Fibroblast of skin of right biceps (primary cell): ENCODE data around the gene RELB.
"Not testable (repeated sequence)": the region's sequence is repeated elsewhere in the genome, so short reads cannot be mapped to it uniquely, and the experiment has no call there.

Source experiments
- DNase-seq: peaks from one replicate; pipeline ENCODE4 v3.0.0-alpha.2; 2013

RELB gene, protein sequence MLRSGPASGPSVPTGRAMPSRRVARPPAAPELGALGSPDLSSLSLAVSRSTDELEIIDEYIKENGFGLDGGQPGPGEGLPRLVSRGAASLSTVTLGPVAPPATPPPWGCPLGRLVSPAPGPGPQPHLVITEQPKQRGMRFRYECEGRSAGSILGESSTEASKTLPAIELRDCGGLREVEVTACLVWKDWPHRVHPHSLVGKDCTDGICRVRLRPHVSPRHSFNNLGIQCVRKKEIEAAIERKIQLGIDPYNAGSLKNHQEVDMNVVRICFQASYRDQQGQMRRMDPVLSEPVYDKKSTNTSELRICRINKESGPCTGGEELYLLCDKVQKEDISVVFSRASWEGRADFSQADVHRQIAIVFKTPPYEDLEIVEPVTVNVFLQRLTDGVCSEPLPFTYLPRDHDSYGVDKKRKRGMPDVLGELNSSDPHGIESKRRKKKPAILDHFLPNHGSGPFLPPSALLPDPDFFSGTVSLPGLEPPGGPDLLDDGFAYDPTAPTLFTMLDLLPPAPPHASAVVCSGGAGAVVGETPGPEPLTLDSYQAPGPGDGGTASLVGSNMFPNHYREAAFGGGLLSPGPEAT

DNA sequence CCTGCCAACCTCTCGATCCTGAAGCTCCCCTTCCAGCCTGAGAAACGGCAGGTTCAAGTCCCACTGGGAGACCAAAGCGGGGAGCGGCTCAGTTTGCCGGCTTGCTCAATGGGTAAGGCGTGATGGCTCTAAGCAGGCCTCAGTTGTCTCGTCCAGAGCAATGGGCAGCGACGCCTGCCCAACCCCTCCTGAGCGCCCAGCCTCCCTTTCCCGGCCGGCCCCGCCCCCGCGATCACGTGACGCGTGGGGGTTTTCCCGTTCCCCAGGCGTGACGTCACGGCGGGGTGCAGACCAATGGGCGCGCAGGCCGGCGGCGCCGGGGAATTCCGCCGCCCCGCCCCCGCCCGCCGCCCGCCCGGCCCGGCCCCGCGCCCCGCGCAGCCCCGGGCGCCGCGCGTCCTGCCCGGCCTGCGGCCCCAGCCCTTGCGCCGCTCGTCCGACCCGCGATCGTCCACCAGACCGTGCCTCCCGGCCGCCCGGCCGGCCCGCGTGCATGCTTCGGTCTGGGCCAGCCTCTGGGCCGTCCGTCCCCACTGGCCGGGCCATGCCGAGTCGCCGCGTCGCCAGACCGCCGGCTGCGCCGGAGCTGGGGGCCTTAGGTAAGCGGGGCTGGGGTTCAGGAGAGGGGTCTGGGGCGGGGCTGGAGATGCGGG, at the start of gene RELB:
Gene RELB (plus strand): TSS at position 378 of the 653 bp plus-strand sequence. CDS start 116 bp downstream, at position 494.
- peak; percentile 91 for DNase-seq

DNA sequence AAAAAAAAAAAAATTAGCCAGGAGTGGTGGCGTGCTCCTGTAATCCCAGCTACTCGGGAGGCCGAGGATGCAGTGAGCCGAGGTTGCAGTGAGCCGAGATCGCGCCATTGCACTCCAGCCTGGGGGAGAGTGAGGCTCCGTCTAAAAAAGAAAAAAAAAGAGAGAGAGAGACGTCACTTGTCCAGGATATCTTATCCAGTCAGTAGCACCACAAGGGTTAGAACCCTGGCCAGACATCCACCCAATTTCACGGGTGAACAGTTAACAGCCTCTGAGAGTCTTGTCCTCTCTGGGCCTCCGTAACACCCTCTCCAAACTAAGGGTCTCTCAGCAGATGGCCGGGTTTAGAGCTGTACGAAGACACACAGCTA, 47.0 kb upstream of the RELB start:
- DNase-seq, result no peak

DNA sequence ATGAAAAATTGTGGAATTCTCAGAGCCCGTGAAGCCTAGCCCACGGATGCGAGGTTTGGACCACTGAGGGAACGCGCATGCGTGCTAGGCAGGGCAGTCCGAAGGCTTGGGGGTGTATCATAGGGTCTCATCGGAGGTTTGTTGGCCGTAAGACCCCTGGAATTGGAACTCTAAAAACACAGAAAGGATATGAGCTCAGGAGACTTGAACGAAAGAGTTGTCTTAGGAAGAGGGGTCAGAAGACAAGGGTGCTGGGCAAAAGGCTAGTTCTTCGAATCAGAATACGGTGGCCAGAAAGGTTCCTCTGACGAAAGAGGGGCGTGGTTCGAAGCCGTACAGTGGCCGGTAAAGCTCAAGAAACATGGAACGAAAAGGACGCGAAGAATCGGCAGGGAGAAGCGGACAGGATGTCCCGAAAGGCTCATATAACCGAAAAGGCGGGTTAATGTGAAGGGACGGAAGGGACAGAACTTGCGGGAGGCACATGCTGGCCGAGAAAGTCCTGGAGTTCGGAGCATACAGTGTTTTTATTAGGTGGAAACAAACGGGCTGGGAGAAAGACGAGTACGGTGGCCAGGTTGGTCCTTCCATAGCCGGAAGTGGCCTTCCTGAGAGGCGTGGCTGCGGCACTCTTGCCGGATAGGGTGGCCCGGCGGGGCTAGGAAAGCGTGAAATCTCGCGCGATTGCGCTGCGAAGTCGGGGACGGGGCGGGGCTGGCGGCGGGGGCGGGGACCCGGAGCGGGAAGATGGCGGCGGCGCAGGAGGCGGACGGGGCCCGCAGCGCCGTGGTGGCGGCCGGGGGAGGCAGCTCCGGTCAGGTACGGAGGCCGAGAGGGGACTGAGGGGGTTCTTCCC, 46.4 kb upstream of the RELB start, which contains the start of gene CLPTM1:
Gene CLPTM1 (plus strand): TSS at position 732 of the 856 bp plus-strand sequence. CDS start 16 bp downstream, at position 748.
- DNase-seq, result peak; percentile 97

DNA sequence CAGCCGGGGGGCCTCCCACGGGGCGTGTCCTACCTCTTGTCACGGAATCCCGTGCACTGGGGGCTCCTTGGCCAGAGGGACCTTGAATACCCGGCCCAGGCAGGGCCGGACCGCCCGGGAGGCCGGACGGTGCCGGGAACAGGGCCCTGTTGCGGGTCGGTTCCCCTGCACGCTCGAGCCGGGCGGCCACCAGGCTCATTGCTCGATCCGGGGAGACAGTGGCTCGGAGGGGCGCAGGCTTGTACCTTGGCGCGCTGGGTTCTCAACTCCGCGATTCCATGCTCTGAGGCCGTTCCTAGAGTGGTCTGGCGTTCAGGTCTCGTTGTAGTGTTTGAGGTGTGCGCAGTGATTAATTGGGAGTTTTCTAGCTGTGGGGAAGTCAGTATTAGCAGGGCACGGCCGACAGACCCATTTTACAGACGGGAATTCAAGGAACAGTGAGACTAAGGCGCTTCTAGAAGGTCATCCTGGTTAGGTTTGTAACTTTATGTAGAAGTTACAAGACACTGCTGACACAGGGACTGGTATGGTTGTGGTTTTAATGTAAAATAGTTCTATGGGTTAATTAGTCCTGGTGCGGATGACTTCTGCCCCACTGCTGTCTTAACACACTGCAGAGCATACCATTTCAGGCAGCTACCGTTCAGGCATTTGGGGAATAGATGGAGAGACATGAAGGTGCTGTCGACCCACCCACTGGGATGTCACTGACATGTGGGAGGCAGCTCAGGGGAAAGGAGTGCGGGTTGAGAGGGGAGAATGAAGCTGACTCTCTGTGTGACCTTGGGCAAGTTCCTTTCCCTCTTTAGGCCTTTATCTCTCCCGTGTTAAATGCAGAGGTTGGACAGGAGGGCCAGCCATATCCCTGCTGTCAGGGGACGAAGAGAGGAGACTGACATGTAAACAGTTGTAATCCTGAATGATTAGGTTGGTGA, 45.5 kb upstream of the RELB start:
- DNase-seq, result no peak

DNA sequence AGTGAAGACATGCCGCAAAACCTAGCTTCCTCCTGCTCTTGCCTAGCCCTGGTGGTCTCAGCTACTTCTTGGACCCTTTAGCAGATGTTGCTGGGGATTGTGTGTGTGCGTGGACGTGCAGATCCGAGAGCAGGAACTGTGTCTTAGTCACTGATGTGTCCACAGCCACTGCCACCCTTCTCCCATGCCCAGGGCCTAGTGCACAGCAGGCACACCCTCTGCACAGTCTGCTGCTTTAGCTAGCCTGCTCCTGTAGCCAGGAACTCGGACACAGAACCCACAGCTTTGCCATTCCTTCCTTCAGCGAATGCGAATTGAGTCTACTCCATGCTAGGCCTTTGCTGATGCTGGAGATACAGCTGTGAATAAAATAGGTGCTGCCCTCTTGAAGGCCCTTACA, 43.7 kb upstream of the RELB start:
- DNase-seq, result no peak

DNA sequence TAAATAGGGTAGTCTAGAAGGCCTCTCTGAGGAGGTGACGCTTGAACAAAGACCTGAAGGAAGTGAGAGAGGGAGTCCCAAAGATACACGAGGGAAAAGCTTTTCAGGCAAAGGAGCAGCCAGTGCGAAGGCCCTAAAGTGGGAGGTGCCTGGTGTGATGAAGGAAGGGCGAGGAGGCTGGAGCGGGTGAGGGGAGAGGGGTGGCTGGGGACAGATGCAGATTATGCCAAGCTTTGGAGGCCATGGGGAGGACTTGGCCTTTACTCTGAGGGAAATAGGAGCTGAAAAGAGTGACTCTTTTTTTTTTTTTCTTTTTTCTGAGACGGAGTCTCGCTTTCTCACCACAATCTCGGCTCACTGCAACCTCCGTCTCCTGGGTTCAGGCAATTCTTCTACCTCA, 43.2 kb upstream of the RELB start:
- DNase-seq, result no peak

DNA sequence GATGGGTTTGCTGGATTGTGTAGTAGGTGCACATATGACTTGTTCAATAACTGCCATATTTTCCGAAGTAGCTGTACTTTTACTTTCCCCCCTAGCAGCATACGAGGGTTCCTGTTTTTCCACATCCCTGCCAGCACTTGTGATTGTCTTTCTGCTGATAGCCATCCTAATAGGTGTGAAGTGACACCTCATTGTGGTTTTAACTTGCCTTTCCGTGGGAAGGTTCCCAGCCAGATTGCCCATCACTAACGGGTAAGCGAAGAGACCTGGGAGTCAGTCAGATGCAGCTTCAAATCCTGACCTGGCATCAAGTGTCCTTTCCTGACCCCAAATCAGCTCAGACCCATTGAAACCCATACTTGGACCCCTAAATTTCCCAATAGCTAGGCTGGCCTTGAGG, 41.6 kb upstream of the RELB start:
- DNase-seq, result no peak

DNA sequence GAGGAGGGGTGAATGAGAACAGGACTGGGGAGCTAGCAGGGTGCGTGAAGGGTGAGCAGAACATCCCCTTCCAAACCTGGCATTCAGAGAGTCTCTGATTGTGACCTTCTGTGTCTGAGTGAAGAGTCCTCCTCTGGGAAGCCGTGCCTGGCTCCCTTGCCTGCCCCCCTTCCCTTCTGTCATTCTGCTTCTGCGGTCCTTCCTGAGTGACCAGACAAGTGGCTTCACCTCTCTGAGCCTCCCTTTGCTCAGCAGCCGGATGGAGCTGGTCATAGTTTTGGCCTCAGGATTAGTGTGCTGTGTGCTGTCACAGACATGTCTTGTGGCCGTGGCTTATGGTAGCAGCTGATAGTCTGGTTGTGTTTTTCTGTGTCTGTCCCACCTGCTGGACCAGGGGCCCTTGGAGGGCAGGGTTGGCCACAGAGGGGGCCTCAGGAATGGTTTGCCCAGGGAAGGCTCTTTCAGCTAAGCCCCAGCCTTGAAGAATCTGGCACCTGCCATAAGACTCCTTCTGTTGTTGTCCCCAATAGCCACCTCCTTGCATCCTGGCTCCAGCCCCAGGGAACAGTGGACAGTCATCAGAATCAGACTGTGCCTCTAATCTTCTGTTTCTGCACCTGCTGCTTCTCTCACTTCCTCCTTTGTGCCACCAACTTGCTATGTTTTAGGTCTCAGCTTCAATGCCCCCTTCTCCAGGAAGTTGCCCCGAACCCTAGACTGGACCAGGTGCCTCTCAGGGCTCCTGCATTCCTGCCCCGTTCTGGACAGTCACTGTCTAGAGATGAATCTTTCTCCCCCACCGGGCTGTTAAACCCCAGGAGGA, 40.1 kb upstream of the RELB start:
- no peak for DNase-seq

DNA sequence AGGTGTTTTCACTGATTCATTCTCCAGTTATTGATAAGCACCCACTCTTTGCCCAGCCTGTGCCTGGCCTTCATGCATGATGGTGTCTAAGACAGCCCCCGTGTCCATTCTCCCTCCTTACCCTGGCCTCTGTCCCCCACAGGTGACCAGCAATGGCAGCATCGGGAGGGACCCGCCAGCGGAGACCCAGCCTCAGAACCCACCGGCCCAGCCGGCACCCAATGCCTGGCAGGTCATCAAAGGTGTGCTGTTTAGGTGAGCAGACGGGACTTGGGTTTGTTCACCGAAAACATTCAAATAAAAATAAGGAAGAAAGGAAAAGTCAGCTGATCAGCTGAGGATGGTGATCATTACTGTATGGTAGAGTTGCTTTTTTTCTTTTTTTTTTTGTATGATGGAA, 39.4 kb upstream of the RELB start:
- no peak for DNase-seq

DNA sequence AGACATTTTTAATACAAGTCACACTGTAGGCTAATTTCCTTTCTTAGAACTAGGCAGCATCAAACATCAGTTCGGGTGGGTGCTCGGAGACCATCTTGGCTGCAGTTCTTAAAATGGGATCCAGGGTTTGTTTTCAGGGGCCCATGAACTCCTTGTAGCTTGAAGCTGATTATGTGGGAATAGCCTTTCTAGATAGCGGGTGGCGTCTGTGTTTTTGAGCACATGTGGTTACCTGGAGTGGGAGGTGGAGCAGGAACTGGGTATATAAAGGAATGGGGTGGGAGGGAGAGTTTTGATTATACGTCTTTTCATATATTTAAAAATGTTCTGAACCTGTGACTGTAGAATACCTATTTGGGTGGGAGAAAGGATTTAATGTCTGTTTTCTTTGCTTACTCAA, 33.1 kb upstream of the RELB start:
- DNase-seq, result no peak

DNA sequence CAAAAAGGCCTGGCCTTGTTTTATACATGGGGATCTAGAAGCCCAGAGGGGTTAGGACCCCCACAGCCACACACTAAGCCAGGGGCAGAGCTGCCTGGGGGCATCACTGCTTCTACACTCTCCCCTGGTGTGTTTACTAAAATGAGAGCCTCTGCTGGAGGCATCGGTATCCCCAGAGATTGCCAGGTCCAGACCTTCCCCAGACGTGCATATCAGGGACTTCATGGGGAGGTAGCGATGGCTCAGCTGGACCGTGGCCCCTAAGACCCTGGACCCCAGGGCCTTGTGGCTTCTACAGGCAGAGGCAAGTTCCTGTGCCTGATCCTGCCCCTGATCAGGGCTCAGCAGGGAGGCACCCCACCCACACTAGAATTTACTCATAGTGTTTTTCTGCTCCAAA, 32.6 kb upstream of the RELB start:
- DNase-seq, result no peak

DNA sequence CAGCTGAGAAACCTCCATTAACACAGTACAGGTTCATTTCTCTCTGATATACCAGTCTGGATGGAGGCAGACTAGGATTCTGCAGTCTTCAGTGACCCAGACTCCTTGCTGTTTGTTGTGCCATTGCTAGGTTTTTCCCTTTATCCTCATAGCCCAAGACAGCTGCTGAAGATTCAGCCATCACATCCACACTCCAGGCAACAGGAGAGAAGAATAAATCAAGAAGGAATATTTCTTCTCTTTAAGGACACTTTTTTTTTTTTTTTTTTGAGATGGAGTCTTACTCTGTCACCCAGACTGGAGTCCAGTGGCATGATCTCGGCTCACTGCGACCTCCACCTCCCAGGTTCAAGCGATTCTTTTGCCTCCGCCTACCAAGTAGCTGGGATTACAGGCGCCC, 31.8 kb upstream of the RELB start:
- DNase-seq, result no peak

DNA sequence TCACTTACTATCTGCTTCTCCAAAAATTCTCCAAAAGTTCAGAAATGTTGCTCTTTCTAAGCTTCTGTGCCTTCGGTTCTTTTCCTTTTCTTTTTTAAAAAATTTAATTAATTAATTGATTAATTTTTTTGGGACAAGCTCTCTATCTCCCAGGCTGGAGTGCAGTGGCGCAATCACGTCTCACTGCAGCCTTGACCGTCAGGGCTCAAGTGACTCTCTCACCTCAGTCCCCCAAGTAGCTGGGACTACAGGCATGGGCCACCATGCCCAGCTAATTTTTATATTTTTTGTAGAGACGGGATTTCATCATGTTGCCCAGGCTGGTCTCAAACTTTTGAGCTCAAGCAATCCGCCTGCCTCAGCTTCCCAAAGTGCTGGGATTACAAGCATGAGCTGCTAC, 29.8 kb upstream of the RELB start:
- DNase-seq, result not testable (repeated sequence)

DNA sequence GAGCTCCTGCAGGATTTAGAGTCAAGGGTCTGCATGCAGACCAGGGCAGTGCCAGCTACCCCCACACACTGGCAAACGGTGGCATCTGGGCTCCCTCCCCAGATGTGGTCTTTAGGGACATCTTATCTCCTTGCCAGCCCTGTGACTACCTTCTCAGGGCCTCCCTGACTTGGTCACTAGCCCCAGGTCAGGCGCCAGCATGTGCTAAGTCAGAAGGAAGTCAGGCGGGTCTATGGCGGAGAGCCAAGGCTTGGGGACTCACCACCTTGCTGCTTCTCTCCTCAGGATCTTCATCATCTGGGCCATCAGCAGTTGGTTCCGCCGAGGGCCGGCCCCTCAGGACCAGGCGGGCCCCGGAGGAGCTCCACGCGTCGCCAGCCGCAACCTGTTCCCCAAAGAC, 28.5 kb upstream of the RELB start:
- DNase-seq, result no peak

DNA sequence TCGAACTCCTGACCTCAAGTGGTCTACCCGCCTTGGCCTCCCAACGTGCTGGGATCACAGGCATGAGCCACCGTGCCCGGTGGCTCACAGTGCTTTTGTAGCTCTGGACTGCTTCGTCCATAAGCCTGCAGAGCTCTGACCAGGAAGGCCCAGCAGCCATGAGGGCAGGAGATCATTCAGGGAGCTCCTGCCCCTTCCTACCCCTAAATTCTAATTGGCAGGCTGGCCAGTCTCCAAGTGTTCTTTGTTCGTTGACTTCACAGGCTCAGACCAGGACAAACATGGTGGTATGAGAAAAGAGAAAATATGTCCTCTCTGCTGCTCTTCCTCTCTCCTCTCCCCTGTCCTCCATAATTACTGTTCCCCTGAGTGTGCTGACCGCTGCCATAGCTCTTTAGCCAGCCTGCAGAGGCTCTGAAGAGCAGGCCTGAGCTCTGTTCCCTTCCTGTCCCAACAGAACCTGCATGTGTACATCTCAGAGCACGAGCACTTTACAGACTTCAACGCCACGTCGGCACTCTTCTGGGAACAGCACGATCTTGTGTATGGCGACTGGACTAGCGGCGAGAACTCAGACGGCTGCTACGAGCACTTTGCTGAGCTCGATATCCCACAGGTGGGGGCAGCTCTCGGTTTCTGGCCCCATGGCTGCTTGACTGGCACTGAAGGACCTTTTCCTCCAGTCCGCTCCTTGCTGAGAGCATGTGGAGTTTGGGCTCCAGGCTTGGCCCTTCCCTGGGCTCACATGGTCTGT, 27.1 kb upstream of the RELB start:
- DNase-seq, result no peak

DNA sequence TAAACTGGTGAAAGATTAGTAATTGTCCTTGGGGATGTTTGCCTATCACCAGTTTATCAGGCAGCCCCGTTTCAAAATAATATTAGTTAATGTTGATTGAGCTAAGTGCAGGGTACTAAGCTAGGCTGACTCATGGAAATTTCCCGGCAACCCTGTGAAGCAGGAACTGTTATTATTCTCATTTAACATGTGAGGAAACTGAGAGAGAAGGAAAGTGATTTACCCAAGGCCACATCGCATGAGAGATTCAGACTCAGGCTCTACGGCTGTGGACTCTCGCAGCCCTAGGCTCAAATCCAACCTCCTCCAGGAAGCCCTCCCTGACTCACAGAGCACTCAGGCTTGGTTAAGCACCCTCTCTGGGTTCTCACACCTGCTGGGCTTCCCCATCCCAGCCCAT, 26.4 kb upstream of the RELB start:
- no peak for DNase-seq

DNA sequence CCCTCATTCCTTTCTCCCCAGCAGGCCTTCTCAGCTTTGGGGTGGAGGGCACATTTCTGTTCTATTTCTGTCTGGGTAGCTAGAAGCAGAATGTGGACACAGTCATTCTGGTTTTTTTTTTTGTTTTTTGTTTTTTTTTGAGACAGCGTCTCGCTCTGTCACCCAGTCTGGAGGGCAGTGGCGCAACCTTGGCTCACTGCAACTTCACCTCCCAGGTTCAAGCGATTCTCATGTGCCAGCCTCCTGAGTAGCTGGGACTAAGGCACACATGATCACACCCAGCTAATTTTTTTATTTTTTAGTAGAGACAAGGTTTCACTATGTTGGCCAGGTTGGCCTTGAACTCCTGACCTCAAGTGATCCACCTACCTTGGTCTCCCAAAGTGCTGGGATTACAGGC, 25.8 kb upstream of the RELB start:
- DNase-seq, result no peak

DNA sequence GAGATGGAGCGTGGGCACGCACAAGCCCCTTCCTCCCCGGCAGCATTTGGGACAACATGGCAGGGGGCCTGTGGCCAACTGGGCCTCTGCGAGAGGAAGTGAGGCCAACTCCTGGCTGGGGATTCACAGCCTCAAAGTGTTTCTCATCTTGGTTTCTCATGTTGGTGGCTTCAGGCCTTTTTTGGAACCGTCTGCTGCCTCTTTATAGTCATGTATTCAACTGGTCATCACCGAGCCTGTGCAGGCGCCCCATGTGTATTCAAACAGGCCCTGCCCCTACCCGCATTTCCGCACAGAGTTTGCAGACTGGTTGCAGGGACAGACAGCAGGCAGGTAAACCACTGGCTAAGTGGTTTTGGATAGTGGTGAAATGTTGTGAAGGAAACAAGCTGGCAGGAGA, 17.3 kb upstream of the RELB start:
- DNase-seq, result no peak

DNA sequence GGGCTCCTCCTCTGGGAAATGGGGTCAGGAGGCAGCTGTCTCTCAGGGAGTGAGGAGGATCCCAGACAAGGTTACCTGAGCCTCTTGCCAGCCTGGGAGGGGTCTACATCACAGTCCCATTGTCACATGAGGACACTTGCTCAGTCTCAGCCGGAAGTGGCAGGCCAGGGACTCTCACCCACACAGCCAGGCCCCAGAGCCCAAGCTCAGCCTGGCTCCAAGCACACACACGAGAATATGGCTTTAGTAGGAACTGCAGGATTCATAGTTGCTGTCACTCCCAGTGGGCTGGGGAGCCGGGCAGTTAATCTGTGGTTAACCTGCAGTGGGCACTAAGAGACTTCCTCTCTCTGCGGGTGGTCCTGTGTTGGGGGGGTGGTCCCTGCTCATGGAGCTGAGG, 15.8 kb upstream of the RELB start:
- no peak for DNase-seq

DNA sequence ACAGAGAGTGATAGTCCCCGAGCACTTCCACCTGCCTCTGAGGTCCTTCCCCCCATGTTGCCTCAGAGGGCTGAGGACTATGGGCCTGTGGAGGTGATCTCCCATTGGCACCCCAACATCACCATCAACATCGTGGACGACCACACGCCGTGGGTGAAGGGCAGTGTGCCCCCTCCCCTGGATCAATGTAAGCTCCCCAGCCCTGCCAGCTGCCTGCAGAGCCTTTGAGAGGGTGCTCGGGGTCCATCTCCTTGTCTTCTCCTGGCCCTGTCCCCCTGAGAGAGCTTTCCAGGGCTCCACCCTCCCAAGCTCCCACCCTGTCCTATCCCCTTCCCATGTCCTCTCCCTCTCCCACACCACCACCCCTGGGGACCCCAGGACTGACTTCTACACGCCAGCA, 14.9 kb upstream of the RELB start:
- DNase-seq, result no peak
